Prostate gland (tissue), 2 donors: ENCODE results near the gene MBD3. TPM values are rescaled to one million over a fixed set of nuclear protein-coding genes. Genes with fewer than 3 reads are reported as not detected.

Source experiments
- DNase-seq: peaks from one replicate; pipeline ENCODE4 v3.0.0-alpha.2; 2019; ENCODE audit warnings: low spot score
- H3K27ac ChIP-seq, 2 donors: fragments of 200-600 bp; sonication (generic); 2 replicates each; pipeline ENCODE4 v1.5.1; 2017 to 2019
- H3K27me3 ChIP-seq: fragments of 200-600 bp; sonication (generic); replicated peaks from 2 replicates; pipeline ENCODE4 v1.5.1; 2019; ENCODE audit not compliant: insufficient read depth
- H3K36me3 ChIP-seq, 2 donors: fragments of 200-600 bp; sonication (generic); 1 replicate in 1 of 2; 2 replicates in 1 of 2; pipeline versions ENCODE4 v1.5.1 to v1.8.1; 2017 to 2019
- H3K4me1 ChIP-seq: fragments of 200-600 bp; sonication (generic); replicated peaks from 2 replicates; pipeline ENCODE4 v1.5.1; 2019
- H3K4me3 ChIP-seq, 2 donors: fragments of 200-600 bp; sonication (generic); 2 replicates each; pipeline ENCODE4 v1.5.1; 2017 to 2019
- H3K9me3 ChIP-seq: fragments of 200-600 bp; sonication (generic); 2 replicates; pipeline ENCODE4 v1.5.1; 2017
- CTCF ChIP-seq, 4 experiments: fragments of 200-600 bp in 2 of 4; fragments of 450-650 bp in 2 of 4; sonication (generic) in 2 of 4; IDR thresholded peaks; 1 replicate in 3 of 4; 2 replicates in 1 of 4; pipeline ENCODE4 v1.5.1; 2016 to 2019; ENCODE audit warnings: antibody characterized with exemption in 4 of 4, mild to moderate bottlenecking in 2 of 4, moderate library complexity in 2 of 4
- POLR2A ChIP-seq: fragments of 450-650 bp; IDR thresholded peaks from one replicate; pipeline ENCODE4 v1.6.1; 2016; ENCODE audit warnings: antibody characterized with exemption, mild to moderate bottlenecking
- POLR2AphosphoS5 ChIP-seq: sonication (generic); formaldehyde crosslinking; IDR thresholded peaks from one replicate; pipeline ENCODE4 v1.6.1; 2017; ENCODE audit warnings: antibody characterized with exemption
- WGBS: methylation state at CpG from one replicate; pipeline ENCODE4 v1.1.5; 2018; 5-methylcytosine and 5-hydroxymethylcytosine counted together
- intact Hi-C: fragments of 100-400 bp; cut with DNase I; formaldehyde crosslinking; loops from one replicate; pipeline ENCODE4 v1.14.2; 2022
- total RNA-seq, 2 donors: library from RNA; depleted of rRNA; stranded (reverse); fragments of >200 nt; gene quantifications; one replicate each; pipeline ENCODE4 v1.1.0, GENCODE V29; 2016

Gene MBD3
- total RNA-seq, 2 donors from 2014 or later, result 100 to 166 TPM

GRCh38 chr19:1587872-1588271 lies 4.8 kb downstream of the MBD3 start:
- no peak for DNase-seq
- Histone ChIP-seq H3K4me1 (peaks cover 6% of the 10 kb centered on the region), H3K36me3 (peaks cover 6% of the 10 kb centered on the region in 2 donors), H3K27ac (no peak overlapping the region), H3K9me3 (no peaks in the 10 kb centered on the region), H3K4me3 (no peak overlapping the region), H3K27me3 (no peaks in the 10 kb centered on the region)
- 31% methylated on average over 9 of the region's 9 CpGs for WGBS
- TF ChIP-seq POLR2AphosphoS5 (no peak), POLR2A (no peak)
- intact Hi-C loops, result no loop called here

- intact Hi-C loops, result no loop called here
- Histone ChIP-seq H3K4me1 (no peaks in the 10 kb centered on the region), H3K4me3 (no peak overlapping the region), H3K36me3 (peaks cover 6% of the 10 kb centered on the region in 2 donors), H3K9me3 (no peaks in the 10 kb centered on the region), H3K27ac (no peak overlapping the region), H3K27me3 (no peaks in the 10 kb centered on the region)
- 90% methylated on average over 12 of the region's 13 CpGs for WGBS
- no peak for DNase-seq
- no peak for TF ChIP-seq POLR2A
- no peak for TF ChIP-seq CTCF (IDR thresholded peaks at IDR 0.05)
- TF ChIP-seq POLR2AphosphoS5, result no peak
These were observed 7.5 kb downstream of the MBD3 start for GRCh38 chr19:1585243-1585580.

GRCh38 chr19:1584500-1585242 lies 8.0 kb downstream of the MBD3 start:
- Histone ChIP-seq H3K4me3 (no peak overlapping the region), H3K36me3 (peaks cover 6% of the 10 kb centered on the region in 2 donors)
- WGBS, result 86% methylated on average over 79 of the region's 87 CpGs

GRCh38 chr19:1582201-1582600 lies 10.5 kb downstream of the MBD3 start:
- H3K27me3 ChIP-seq, result no peaks in the 10 kb centered on the region
- TF ChIP-seq POLR2AphosphoS5 (no peak), POLR2A (no peak), CTCF (IDR thresholded peaks at IDR 0.05) (no peak)
- peak overlapping the region in 1 of 2 donors; percentile 17 for H3K27ac ChIP-seq
- no peak for DNase-seq
- H3K9me3 ChIP-seq, result no peaks in the 10 kb centered on the region
- intact Hi-C loops, result no loop called here
- no peak overlapping the region for H3K4me3 ChIP-seq
- WGBS, result 58% methylated on average over 9 of the region's 9 CpGs
- H3K36me3 ChIP-seq, result peaks cover 6% of the 10 kb centered on the region in 2 donors
- H3K4me1 ChIP-seq, result no peaks in the 10 kb centered on the region

More at GRCh38 chr19:1584500-1585242, 8.0 kb downstream of the MBD3 start:
- Histone ChIP-seq H3K4me1 (no peaks in the 10 kb centered on the region), H3K27ac (no peak overlapping the region), H3K27me3 (no peaks in the 10 kb centered on the region), H3K9me3 (no peaks in the 10 kb centered on the region)
- no peak for DNase-seq
- TF ChIP-seq POLR2AphosphoS5 (no peak), CTCF (IDR thresholded peaks at IDR 0.05) (no peak), POLR2A (no peak)
- intact Hi-C loops, result no loop called here

GRCh38 chr19:1580957-1581356 lies 11.7 kb downstream of the MBD3 start:
- 93% methylated on average over 22 of the region's 22 CpGs for WGBS
- Histone ChIP-seq H3K27ac (no peak overlapping the region), H3K27me3 (no peaks in the 10 kb centered on the region), H3K4me3 (no peak overlapping the region), H3K9me3 (no peaks in the 10 kb centered on the region), H3K36me3 (peaks cover 6% of the 10 kb centered on the region in 2 donors), H3K4me1 (no peaks in the 10 kb centered on the region)
- TF ChIP-seq POLR2AphosphoS5, result no peak
- no peak for TF ChIP-seq POLR2A
- no peak for TF ChIP-seq CTCF (IDR thresholded peaks at IDR 0.05)
- no peak for DNase-seq
- intact Hi-C loops, result no loop called here
